CD4-positive, alpha-beta T cell (primary cell): ENCODE data around the gene HIC1. TPM values are rescaled to one million over a fixed set of nuclear protein-coding genes. Genes with fewer than 3 reads are reported as not detected.

Experiments used
- ATAC-seq: fragments of 200-7000 bp; cut with Tn5 transposase; one replicate; pipeline ENCODE4 v1.10.0; 2022; ENCODE audit warnings: mild to moderate bottlenecking; ENCODE audit not compliant: poor library complexity
- CTCF ChIA-PET: fragments of 350-600 bp; sonication (Branson Sonifier 250); formaldehyde crosslinking; loops from one replicate; lab custom pipeline; 2021; ENCODE audit warnings: antibody characterized with exemption, inconsistent platforms; lab: Charles Lee
- POLR2A ChIA-PET: fragments of 350-600 bp; sonication (Branson Sonifier 250); formaldehyde crosslinking; loops from one replicate; lab custom pipeline; 2021; ENCODE audit warnings: antibody characterized with exemption, inconsistent platforms; lab: Charles Lee
- DNase-seq, 14 experiments: peaks; one replicate each; pipeline ENCODE4 v3.0.0-alpha.2; 2013 to 2020; ENCODE audit warnings: mixed read lengths in 2 of 14
- H3K27ac ChIP-seq, 2 donors: one replicate each; pipeline versions ENCODE4 v1.5.1 to v1.7.0; 2013; ENCODE audit warnings: low read length in 2 of 2, low read depth in 1 of 2, mild to moderate bottlenecking in 1 of 2
- H3K27me3 ChIP-seq, 2 experiments: 1 replicate in 1 of 2; 2 replicates in 1 of 2; pipeline versions ENCODE4 v1.6.1 to v1.7.0; 2013; ENCODE audit warnings: low read length in 2 of 2, control low read depth in 1 of 2, mild to moderate bottlenecking in 1 of 2, moderate library complexity in 1 of 2; ENCODE audit not compliant: insufficient read depth in 2 of 2, control insufficient read depth in 1 of 2
- H3K36me3 ChIP-seq: one replicate; pipeline ENCODE4 v1.6.1; 2013; ENCODE audit warnings: low read length, control low read depth; ENCODE audit not compliant: insufficient read depth
- H3K4me1 ChIP-seq: one replicate; pipeline ENCODE4 v1.6.1; 2013; ENCODE audit warnings: low read length, control low read depth; ENCODE audit not compliant: insufficient read depth
- H3K4me3 ChIP-seq: one replicate; pipeline ENCODE4 v1.5.1; 2013; ENCODE audit warnings: mild to moderate bottlenecking, low read length, moderate library complexity
- H3K9me3 ChIP-seq, 2 experiments: 1 replicate in 1 of 2; 2 replicates in 1 of 2; pipeline versions ENCODE4 v1.6.1 to v1.7.0; 2013; ENCODE audit warnings: low read length in 2 of 2, mild to moderate bottlenecking in 2 of 2, control low read depth in 1 of 2, moderate library complexity in 1 of 2; ENCODE audit not compliant: control insufficient read depth in 1 of 2, insufficient read depth in 1 of 2
- H3K27ac Mint-ChIP-seq: one replicate; pipeline ENCODE4 v1.8.0; 2020; ENCODE audit warnings: mixed read lengths
- H3K27me3 Mint-ChIP-seq: one replicate; pipeline ENCODE4 v1.8.0; 2021; ENCODE audit warnings: mixed read lengths
- H3K36me3 Mint-ChIP-seq: one replicate; pipeline ENCODE4 v1.8.0; 2021; ENCODE audit warnings: low read depth, mixed read lengths
- H3K4me1 Mint-ChIP-seq: one replicate; pipeline ENCODE4 v1.8.0; 2021; ENCODE audit warnings: low read depth, mixed read lengths
- H3K4me3 Mint-ChIP-seq: one replicate; pipeline ENCODE4 v1.8.0; 2020; ENCODE audit warnings: mild to moderate bottlenecking, mixed read lengths
- H3K9me3 Mint-ChIP-seq: one replicate; pipeline ENCODE4 v1.8.0; 2020; ENCODE audit warnings: mixed read lengths
- intact Hi-C, 2 experiments: fragments of 100-400 bp; cut with DNase I in 1 of 2; cut with micrococcal nuclease in 1 of 2; formaldehyde crosslinking; loops; one replicate each; pipeline versions ENCODE4 v1.15.1 to v1.9.0; 2023 to 2025; cut with DNase I, micrococcal nuclease
- polyA plus RNA-seq, 2 donors: library from polyadenylated mRNA; unstranded; fragments of 120-200 nt; gene quantifications; one replicate each; pipeline ENCODE4 v1.2.1, GENCODE V29; 2013
- total RNA-seq, 174 experiments: library from RNA in 2 of 174; stranded (reverse) in 2 of 174; gene quantifications; one replicate each; pipeline ENCODE4 v1.2.3 and lab custom pipeline; 2021 to 2026
- TF ChIP-seq, protein P1 (sequence below): fragments of 200-600 bp; IDR thresholded peaks from one replicate; pipeline ENCODE4 v1.8.0; 2022; ENCODE audit warnings: antibody characterized with exemption, mild to moderate bottlenecking

HIC1 gene, protein sequence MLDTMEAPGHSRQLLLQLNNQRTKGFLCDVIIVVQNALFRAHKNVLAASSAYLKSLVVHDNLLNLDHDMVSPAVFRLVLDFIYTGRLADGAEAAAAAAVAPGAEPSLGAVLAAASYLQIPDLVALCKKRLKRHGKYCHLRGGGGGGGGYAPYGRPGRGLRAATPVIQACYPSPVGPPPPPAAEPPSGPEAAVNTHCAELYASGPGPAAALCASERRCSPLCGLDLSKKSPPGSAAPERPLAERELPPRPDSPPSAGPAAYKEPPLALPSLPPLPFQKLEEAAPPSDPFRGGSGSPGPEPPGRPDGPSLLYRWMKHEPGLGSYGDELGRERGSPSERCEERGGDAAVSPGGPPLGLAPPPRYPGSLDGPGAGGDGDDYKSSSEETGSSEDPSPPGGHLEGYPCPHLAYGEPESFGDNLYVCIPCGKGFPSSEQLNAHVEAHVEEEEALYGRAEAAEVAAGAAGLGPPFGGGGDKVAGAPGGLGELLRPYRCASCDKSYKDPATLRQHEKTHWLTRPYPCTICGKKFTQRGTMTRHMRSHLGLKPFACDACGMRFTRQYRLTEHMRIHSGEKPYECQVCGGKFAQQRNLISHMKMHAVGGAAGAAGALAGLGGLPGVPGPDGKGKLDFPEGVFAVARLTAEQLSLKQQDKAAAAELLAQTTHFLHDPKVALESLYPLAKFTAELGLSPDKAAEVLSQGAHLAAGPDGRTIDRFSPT
- total RNA-seq (1 to 10 TPM; 2.4 to 3.0 TPM), total RNA-seq (lab: John Stamatoyannopoulos, UW) (2.9 to 66.6 (median 9.4) reads per million in 172 experiments)
- polyA plus RNA-seq (2013, experiment 1 of 2) = 1.6 TPM
- 3.1 TPM for polyA plus RNA-seq (2013, experiment 2 of 2)

DNA sequence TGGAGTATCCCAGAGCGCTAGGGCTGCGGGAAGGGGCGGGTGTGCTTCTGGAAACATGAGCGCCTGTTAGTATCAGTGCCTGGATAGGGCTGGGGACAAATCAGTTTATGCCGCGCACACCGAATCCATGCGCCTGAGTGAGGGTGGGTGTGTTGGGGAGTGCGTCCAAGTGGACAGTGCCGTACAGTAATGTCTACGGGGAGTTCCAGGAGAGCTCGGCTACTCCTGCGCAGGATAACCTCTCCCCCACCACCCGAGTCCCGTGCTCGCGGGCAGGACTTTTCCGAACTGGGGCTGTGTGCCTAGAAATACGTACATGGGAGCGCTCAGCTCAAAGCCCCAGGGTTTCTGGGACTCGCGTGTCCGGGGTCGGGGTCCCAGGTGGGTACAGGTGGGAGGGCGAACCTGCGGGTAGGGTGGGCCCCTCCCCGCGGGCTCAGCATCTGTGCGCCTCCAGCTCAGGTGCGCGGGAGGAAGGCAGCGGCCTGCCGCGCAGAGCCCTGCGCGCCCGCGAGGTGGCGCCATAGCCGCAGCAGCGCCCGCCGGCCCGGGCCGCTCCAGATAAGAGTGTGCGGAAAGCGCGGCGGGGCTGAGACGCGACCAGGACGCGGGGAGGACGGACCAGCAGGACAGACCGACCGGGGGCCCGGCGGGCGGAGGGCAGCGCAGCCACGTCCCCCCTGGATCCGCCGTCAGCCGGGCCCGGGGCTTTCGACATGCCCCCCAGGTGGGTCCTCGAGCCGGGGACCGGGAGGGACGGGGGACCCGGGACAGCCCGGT is at the start of gene HIC1:
Gene HIC1 (plus strand): TSS at position 592 of the 780 bp plus-strand sequence. CDS start 1,588 bp downstream, outside the sequence.
- H3K9me3 Mint-ChIP-seq = no peaks in the 10 kb centered on the region
- Histone ChIP-seq H3K27me3 (peaks cover 3 to 6% of the 10 kb centered on the region in 2 experiments), H3K27ac (peak within 1 kb of the TSS; percentile 48 to 64), H3K4me3 (peak within 1 kb of the TSS; percentile 54), H3K9me3 (peaks cover 0 to 6% of the 10 kb centered on the region in 2 experiments), H3K36me3 (no peaks in the 10 kb centered on the region), H3K4me1 (peaks cover 74% of the 10 kb centered on the region)
- ChIA-PET POLR2A (interaction anchor here (0.6 to 4.9 kb wide), 15 partner anchors 11 to 343 kb away, joined by 3 to 61 read pairs (median 4); partner anchors contain the start of genes OVCA2 and TSR1), CTCF (interaction anchor here (0.5 to 7.3 kb wide), 26 partner anchors 9 to 371 kb away, joined by 3 to 83 read pairs (median 4); partner anchors contain the start of genes OVCA2, RTN4RL1 and TSR1)
- peaks cover 14% of the 10 kb centered on the region for H3K27me3 Mint-ChIP-seq
- intact Hi-C loops = loop anchor here (1.0 to 10.0 kb wide), 11 partner anchors 100 to 348 kb away; partner anchors contain the start of genes MNT (in 1 of the 2), SGSM2 (in 1 of the 2), SMG6 (in 1 of the 2) and SRR (in 1 of the 2)
- H3K4me3 Mint-ChIP-seq = peak within 1 kb of the TSS; percentile 87
- peaks cover 36% of the 10 kb centered on the region for H3K4me1 Mint-ChIP-seq
- no peaks in the 10 kb centered on the region for H3K36me3 Mint-ChIP-seq
- TF ChIP-seq, protein P1, sequence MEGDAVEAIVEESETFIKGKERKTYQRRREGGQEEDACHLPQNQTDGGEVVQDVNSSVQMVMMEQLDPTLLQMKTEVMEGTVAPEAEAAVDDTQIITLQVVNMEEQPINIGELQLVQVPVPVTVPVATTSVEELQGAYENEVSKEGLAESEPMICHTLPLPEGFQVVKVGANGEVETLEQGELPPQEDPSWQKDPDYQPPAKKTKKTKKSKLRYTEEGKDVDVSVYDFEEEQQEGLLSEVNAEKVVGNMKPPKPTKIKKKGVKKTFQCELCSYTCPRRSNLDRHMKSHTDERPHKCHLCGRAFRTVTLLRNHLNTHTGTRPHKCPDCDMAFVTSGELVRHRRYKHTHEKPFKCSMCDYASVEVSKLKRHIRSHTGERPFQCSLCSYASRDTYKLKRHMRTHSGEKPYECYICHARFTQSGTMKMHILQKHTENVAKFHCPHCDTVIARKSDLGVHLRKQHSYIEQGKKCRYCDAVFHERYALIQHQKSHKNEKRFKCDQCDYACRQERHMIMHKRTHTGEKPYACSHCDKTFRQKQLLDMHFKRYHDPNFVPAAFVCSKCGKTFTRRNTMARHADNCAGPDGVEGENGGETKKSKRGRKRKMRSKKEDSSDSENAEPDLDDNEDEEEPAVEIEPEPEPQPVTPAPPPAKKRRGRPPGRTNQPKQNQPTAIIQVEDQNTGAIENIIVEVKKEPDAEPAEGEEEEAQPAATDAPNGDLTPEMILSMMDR = peak; percentile 88
- peak; percentile 48 to 90 (median 76) for DNase-seq
- H3K27ac Mint-ChIP-seq = peak within 1 kb of the TSS; percentile 83
- peak; percentile 54 for ATAC-seq

GRCh38 chr17:2008332-2009126 is 46.4 kb upstream of the HIC1 start:
- no peaks in the 10 kb centered on the region for H3K36me3 ChIP-seq
- H3K4me3 ChIP-seq = no peak overlapping the region
- H3K27me3 Mint-ChIP-seq = peaks cover 11% of the 10 kb centered on the region
- H3K4me1 ChIP-seq = no peaks in the 10 kb centered on the region
- ChIA-PET POLR2A (no interaction called here), CTCF (no interaction called here)
- H3K9me3 Mint-ChIP-seq = no peaks in the 10 kb centered on the region
- TF ChIP-seq, protein P1 = no peak
- no peaks in the 10 kb centered on the region for H3K9me3 ChIP-seq
- no peaks in the 10 kb centered on the region for H3K4me1 Mint-ChIP-seq
- H3K27ac Mint-ChIP-seq = no peak overlapping the region
- ATAC-seq (no peak), DNase-seq (no peak)
- H3K27ac ChIP-seq = no peak overlapping the region
- H3K27me3 ChIP-seq = peaks cover 0 to 6% of the 10 kb centered on the region in 2 experiments
- H3K36me3 Mint-ChIP-seq = no peaks in the 10 kb centered on the region
- no peak overlapping the region for H3K4me3 Mint-ChIP-seq
- intact Hi-C loops = no loop called here
